Dermis blood vessel endothelial cell (primary cell): ENCODE measurements around the gene AGAP3. TPM values are rescaled to one million over a fixed set of nuclear protein-coding genes. Genes with fewer than 3 reads are reported as not detected.
A peak's percentile ranks its signal among the peaks of the same experiment; 100 is the strongest.

ENCODE experiments used
- DNase-seq: peaks from one replicate; pipeline ENCODE4 v3.0.0; 2010
- total RNA-seq: library from RNA; depleted of rRNA; stranded (reverse); fragments of >200 nt; gene quantifications from 2 replicates; pipeline ENCODE4 v1.2.3, GENCODE V29; 2014

AGAP3 gene
- total RNA-seq, 1 donor from 2014 or later, result 142 TPM

- DNase-seq, result no peak
Observed at GRCh38 chr7:151074817-151075661, 11.2 kb upstream of the AGAP3 start.

DNA sequence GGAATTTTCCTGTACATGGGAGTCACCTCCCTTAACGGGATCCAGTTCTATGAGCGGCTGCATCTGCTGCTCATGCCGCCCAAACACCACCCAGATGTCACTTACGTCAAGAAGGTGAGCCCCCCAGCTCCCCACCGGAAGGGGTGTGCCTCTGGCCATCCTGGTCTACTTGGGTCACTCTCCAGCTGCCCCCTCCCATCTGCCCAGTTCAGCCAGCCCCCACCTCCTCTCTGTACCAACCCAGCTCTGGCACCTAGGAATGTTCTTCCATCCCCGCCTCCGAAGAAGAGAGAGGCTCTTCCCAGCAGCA lies 10.7 kb upstream of the AGAP3 start:
- no peak for DNase-seq

- DNase-seq, result no peak
Observed at GRCh38 chr7:151075978-151076426, 10.3 kb upstream of the AGAP3 start.

- peak; percentile 54 for DNase-seq
Observed at GRCh38 chr7:151076863-151077704, 9.2 kb upstream of the AGAP3 start.

GRCh38 chr7:151077705-151078232 lies 8.5 kb upstream of the AGAP3 start:
- no peak for DNase-seq

DNA sequence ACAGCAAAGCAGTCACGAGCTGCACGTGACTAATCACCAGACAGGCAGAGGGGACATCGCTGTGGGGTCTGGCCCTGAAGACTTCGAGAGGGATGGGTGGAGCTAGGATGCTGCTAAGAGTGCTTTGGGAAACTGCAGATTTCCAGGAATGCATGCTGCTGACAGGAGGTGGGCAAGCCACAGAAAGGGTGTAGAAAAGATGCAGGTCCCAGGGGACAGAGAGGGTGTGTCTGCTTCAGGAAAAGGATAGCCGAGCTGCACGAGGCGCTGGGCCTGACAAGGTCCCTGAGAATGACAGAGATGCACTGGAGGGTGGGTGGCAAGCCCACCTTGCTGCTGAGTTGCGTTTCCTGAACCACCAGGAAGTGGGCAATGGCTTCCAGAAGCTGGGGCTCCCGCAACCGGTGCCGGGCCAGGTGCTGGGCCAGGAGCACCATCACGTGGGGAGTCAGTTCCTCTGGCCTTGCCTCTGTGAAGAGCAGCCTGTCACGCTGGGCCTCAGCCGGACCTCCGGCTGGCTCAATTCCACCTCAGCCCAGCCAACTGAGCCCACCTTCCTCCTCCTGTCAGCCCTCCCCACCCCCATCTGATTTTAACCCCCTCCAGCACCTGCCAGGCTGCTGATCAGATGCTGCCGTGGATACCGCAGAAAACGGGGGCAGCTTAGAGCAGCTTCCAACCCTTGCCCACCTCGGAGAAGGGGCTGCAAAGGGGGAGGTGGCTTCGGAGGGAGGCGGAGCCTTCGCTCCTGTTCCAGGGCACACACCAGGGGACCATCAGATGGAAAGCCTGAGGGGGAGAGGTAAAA lies 7.8 kb upstream of the AGAP3 start:
- DNase-seq, result no peak

GRCh38 chr7:151079199-151079910 lies 6.9 kb upstream of the AGAP3 start:
- DNase-seq, result no peak

- peak; percentile 52 for DNase-seq
Observed at GRCh38 chr7:151080067-151080521, 6.2 kb upstream of the AGAP3 start.

DNA sequence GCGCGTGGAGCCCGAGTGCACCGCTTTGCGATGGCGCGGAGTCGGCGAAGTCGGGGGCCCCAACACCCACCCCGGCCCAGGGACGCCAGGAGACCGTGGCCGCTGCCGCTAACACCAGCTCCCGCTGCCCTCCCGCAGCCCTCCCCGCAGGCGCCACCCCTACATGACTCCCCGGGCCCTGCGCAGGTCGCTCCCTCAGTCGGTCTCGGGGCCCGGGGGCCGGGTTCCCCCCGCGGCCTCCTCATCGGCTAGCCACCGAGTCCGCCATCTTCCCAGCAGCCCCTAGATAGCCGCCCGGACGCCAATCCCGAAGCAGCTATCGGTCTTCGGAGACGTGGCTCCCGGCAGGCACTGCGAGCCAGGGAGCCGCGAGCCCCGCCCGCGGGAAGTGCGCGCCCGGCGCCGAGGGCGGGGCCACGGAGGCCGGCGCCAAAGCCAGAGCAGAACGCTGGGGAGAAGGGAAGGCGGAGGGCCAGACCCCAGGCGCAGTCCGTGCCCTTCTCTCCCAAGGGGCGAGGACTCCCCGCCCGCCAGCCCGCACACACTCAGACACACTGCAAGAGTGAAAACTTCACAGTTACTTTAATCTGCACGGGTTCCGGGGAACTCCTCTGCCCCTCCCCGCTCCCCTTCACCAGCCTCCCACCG lies 5.6 kb upstream of the AGAP3 start, which contains the start of gene FASTK:
Gene FASTK, minus strand, starts transcription at position 288 of the 648 bp plus-strand sequence. Its CDS starts 43 bp downstream, at position 245.
- DNase-seq, result peak; percentile 93

DNA sequence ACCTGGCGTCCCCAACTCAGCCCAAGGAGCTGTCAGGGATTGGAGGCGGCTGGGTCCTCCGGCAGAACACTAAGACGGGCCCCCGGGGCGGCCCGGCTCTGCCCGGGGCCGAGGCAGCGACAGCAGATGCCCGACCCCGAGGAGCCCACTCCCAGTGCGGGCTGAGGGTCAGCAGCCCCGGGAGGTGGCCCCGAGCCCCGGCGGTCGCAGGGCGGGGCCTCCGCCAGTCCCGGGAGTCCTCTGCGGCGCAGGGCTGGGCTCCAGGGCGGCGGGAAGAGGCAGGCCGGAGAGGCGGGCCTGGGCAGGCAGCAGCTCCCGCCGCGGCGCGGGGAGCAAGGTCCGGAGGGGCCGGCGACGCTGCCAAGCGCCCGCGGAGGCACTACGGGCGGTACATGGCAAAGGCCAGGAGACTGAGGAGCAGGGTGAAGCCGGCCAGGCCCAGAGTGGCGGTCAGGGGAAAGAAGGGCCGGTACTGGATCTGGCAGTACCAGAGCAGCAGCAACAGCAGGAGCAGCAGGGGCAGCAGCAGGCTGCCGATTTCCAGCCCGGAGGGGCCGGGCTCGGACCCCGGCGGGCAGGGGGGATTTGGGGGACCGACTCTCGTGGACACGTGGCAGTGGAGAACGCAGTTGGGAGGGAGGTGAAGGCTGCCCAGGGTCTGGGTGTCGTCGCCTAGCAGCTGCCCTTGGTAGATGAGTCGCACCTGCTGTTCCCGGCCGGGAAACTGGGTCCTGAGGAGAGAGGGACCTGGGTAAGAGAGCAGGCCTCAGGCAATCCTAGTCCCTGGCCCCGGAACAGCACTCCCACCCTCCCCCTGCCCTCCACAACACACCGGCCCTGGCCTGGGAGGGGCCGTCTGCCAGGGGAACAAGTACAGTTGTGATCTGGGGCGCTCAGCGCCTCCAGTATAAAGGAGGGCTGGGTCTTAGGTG lies 4.8 kb upstream of the AGAP3 start:
- peak; percentile 42 for DNase-seq

GRCh38 chr7:151082141-151083070 lies 3.9 kb upstream of the AGAP3 start:
- DNase-seq, result no peak

GRCh38 chr7:151083071-151083823 lies 3.0 kb upstream of the AGAP3 start, which contains the start of gene TMUB1:
Gene TMUB1, minus strand, starts transcription at chr7:151083493. Its CDS starts 930 bp downstream, at chr7:151082563.
- peak; percentile 69 for DNase-seq

- no peak for DNase-seq
Observed at GRCh38 chr7:151083824-151084160, 2.5 kb upstream of the AGAP3 start.

- no peak for DNase-seq
Observed at GRCh38 chr7:151085329-151085690, 965 bp upstream of the AGAP3 start.

DNA sequence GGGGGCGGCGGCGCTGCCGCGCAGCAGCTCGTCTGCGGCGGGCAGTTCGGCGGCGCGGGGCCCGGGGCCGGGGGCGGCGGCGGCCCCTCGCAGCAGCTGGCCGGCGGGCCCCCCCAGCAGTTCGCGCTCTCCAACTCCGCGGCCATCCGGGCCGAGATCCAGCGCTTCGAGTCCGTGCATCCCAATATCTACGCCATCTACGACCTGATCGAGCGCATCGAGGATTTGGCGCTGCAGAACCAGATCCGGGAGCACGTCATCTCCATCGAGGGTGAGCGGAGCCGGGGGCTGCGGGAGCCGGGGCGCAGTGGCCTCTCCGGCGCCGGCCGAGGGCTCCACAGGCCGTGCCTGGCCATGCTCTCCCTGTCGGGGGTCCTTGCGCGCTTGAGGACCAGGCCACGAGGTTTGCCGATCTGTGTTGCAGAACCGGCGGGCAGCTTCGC lies 548 bp downstream of the AGAP3 start:
- peak; percentile 51 for DNase-seq

DNA sequence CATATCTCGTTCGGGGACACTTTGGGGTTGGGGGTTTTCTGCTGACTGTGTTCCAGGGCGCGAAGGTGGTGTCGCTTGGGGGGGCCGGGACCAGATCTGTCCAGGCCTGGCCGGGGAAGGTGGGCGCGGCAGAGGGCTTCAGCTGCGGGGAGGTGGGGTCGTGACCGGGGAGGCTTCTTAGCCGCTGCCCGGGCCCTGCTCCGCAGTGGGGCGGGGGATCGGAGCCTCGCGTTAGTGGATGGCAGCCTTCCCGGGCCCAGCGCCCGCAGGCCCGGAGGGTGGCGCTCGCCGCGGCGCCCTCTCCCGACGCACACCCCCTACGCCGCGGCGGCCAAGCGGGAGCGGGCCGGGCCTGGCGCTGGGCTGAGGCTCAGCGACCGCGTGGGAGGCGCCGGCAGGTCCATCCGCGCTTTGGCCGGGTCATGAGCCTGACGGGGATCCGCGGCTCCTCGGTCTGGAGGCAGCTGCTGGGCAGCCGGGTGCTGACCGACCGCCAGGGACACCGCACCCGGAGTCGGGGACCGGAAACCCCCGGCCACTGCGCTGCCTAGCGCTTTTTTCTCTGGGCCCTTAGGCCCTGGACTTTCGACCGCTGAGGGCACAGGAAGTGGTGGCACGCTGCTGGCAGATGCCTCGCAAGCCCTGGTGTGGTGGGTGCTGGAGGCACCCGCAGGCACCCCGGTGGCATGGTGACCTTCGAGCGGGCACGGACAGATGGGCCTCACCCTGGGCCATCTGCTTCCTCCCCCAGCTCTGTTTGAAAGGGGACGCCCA lies 1.2 kb downstream of the AGAP3 start:
- peak; percentile 68 for DNase-seq
